Peyer's patch (tissue), 4 donors: ENCODE data around the gene TTLL5.

Experiments used
- POLR2A ChIP-seq, 2 donors: fragments of 450-650 bp; IDR thresholded peaks; one replicate each; pipeline ENCODE4 v1.5.1; 2017; ENCODE audit warnings: antibody characterized with exemption in 2 of 2, mild to moderate bottlenecking in 2 of 2, moderate library complexity in 2 of 2
- TF ChIP-seq, protein P1 (sequence below), 6 experiments: fragments of 450-650 bp in 4 of 6; fragments of 200-600 bp in 2 of 6; sonication (generic) in 1 of 6; IDR thresholded peaks; one replicate each; pipeline ENCODE4 v1.5.1; 2017 to 2019; ENCODE audit warnings: antibody characterized with exemption in 6 of 6, mild to moderate bottlenecking in 3 of 6, moderate library complexity in 1 of 6

DNA sequence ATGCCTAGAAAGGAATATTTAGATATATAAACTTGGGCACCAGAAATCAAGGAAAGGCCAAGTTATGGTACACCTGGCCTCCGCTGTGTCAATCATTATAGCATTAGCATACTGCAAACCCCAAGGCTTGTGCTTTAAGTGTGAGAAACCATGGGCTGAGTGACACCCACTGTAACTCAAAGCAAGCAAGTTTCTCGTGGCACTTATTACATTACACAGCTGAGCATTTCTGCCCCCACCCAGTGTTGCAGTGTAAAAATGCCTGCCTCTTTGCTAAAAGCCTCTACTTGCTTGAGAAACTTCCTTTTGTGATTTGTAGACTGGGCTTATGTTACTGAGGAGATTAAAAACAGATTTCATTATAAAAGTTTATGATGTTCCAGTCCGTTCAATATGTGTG lies 198.7 kb downstream of the TTLL5 start:
- TF ChIP-seq, protein P1, sequence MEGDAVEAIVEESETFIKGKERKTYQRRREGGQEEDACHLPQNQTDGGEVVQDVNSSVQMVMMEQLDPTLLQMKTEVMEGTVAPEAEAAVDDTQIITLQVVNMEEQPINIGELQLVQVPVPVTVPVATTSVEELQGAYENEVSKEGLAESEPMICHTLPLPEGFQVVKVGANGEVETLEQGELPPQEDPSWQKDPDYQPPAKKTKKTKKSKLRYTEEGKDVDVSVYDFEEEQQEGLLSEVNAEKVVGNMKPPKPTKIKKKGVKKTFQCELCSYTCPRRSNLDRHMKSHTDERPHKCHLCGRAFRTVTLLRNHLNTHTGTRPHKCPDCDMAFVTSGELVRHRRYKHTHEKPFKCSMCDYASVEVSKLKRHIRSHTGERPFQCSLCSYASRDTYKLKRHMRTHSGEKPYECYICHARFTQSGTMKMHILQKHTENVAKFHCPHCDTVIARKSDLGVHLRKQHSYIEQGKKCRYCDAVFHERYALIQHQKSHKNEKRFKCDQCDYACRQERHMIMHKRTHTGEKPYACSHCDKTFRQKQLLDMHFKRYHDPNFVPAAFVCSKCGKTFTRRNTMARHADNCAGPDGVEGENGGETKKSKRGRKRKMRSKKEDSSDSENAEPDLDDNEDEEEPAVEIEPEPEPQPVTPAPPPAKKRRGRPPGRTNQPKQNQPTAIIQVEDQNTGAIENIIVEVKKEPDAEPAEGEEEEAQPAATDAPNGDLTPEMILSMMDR (IDR thresholded peaks at IDR 0.05): no peak
- TF ChIP-seq POLR2A (IDR thresholded peaks at IDR 0.05): no peak
